ENCODE results near the gene LYRM4. TPM values are rescaled to one million over a fixed set of nuclear protein-coding genes. Genes with fewer than 3 reads are reported as not detected.

Gene LYRM4
- total and polyA plus RNA-seq, 2 experiments from 2014 or later = 51.0 to 62.0 TPM

DNA sequence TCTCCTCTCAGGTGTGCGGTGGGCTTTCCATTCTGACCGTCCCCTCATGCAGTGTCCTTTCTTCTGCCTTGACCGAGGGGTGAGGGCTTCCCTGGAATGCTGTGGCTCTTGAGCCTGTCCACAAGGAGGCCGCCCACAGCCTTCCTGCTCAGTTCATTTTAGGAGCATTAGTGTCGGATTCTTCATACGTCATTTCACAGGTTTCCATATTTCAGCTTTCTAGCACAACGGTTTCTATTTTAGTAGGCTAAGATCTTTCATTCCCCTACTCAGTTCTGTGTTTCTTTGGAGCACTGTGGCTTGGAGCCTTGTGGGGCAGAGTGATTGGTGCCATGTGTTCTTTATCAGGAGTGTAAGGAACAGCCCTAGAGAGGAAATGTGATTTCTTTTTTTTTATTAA is 170.1 kb downstream of the LYRM4 start (continued):
- TF ChIP-seq, protein P1, sequence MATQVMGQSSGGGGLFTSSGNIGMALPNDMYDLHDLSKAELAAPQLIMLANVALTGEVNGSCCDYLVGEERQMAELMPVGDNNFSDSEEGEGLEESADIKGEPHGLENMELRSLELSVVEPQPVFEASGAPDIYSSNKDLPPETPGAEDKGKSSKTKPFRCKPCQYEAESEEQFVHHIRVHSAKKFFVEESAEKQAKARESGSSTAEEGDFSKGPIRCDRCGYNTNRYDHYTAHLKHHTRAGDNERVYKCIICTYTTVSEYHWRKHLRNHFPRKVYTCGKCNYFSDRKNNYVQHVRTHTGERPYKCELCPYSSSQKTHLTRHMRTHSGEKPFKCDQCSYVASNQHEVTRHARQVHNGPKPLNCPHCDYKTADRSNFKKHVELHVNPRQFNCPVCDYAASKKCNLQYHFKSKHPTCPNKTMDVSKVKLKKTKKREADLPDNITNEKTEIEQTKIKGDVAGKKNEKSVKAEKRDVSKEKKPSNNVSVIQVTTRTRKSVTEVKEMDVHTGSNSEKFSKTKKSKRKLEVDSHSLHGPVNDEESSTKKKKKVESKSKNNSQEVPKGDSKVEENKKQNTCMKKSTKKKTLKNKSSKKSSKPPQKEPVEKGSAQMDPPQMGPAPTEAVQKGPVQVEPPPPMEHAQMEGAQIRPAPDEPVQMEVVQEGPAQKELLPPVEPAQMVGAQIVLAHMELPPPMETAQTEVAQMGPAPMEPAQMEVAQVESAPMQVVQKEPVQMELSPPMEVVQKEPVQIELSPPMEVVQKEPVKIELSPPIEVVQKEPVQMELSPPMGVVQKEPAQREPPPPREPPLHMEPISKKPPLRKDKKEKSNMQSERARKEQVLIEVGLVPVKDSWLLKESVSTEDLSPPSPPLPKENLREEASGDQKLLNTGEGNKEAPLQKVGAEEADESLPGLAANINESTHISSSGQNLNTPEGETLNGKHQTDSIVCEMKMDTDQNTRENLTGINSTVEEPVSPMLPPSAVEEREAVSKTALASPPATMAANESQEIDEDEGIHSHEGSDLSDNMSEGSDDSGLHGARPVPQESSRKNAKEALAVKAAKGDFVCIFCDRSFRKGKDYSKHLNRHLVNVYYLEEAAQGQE (IDR thresholded peaks at IDR 0.05; ENCODE audit: unreplicated experiment) = no peak
- TF ChIP-seq CREB1 (CRISPR knock-in tag; IDR thresholded peaks at IDR 0.05; ENCODE audit: low read depth) = no peak

DNA sequence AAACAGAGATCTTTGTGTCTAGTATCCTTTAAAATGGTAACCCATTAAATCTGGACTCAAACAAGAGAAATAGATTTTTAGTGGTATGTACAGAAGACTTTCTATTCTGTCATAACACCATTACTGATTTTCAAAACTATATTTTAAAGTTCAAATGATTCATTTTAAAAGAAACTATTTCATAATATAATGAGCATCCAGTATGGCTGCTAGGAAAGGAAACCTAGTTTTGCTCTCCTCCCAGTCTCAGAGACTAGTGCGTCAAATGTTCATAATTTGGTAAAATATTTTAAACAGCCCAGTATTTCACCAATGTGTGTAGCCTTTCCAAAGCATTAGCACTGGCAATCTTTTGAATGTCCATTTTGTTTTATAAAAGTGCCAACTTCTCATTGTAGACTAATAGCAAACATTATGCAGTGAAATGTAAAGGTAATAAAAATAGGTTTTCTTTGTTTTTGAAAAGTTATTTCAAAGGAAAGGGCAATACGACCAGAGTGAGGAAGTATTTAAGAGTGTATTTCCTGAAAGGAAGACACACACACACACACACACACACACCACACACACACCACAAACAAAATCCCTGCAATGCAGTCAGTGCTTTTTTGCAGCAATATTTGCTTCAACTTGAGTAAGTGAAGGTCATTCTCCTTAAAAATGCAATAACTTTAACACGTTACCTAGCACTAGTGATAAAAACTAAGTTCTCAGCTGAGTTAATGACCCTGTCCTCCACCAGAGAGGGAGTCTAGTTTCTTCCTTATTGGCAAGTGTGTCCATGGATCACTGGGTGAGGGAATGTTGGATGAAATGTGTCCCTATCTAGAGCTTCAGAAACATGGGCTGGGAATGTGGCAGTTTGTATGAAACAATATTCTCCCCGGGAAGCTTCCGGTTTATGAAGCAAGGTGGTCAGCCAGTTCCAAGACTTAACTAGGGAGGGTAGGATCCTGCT is 171.0 kb downstream of the LYRM4 start:
- no peak for DNase-seq (ENCODE audit: low spot score)
- peaks cover 8% of the 10 kb centered on the region for H3K4me1 Mint-ChIP-seq
- Histone ChIP-seq H3K4me2 (no peak overlapping the region), H3K9me2 (ENCODE audit: insufficient read depth) (no peaks in the 10 kb centered on the region), H3K4me1 (ENCODE audit: insufficient read depth) (peaks cover 11% of the 10 kb centered on the region; the same call in 1 of the 2 replicates), H3K4me3 (no peak overlapping the region), H4K20me1 (replicated peaks; ENCODE audit: insufficient read depth) (no peaks in the 10 kb centered on the region; the same call in 1 of the 2 replicates), H3F3A (replicated peaks; ENCODE audit: low read depth) (0 out of 2 replicates have a peak, but pooled peaks cover 3% of the 10 kb centered on the region), H3K79me2 (replicated peaks; ENCODE audit: insufficient read depth) (no peaks in the 10 kb centered on the region), H3K27ac (ENCODE audit: low read depth) (no peak overlapping the region), H3K27me3 (ENCODE audit: insufficient read depth) (peaks cover 40% of the 10 kb centered on the region), H2AFZ (no peak overlapping the region), H3K36me3 (ENCODE audit: insufficient read depth) (no peaks in the 10 kb centered on the region; the same call in 1 of the 2 replicates)
- no peak overlapping the region for H3K4me3 Mint-ChIP-seq
- H3K36me3 Mint-ChIP-seq (ENCODE audit: low read depth) = peaks cover 3% of the 10 kb centered on the region; the same call in 1 of the 3 replicates
- peaks cover 4% of the 10 kb centered on the region; the same call in 2 of the 3 replicates for H3K9me3 Mint-ChIP-seq
- ATAC-seq = no peak
- H3K27me3 Mint-ChIP-seq (ENCODE audit: insufficient read depth, low read depth, poor library complexity) = peaks cover 27% of the 10 kb centered on the region
- H3K27ac Mint-ChIP-seq = no peak overlapping the region
- TF ChIP-seq POLR2AphosphoS5 (IDR thresholded peaks at IDR 0.05; ENCODE audit: low read depth) (no peak), STAT1 (IDR thresholded peaks at IDR 0.05; ENCODE audit: unreplicated experiment) (no peak), ZNF331 (CRISPR knock-in tag; IDR thresholded peaks at IDR 0.05; ENCODE audit: low read depth) (no peak), EZH2phosphoT487 (IDR thresholded peaks at IDR 0.05; ENCODE audit: unreplicated experiment) (no peak), NANOG (IDR thresholded peaks at IDR 0.05; ENCODE audit: borderline replicate concordance) (no peak), CREB1 (CRISPR knock-in tag; IDR thresholded peaks at IDR 0.05; ENCODE audit: low read depth) (no peak), EZH2 (IDR thresholded peaks at IDR 0.05; ENCODE audit: low read depth, unreplicated experiment) (no peak)
- TF ChIP-seq, protein P2, sequence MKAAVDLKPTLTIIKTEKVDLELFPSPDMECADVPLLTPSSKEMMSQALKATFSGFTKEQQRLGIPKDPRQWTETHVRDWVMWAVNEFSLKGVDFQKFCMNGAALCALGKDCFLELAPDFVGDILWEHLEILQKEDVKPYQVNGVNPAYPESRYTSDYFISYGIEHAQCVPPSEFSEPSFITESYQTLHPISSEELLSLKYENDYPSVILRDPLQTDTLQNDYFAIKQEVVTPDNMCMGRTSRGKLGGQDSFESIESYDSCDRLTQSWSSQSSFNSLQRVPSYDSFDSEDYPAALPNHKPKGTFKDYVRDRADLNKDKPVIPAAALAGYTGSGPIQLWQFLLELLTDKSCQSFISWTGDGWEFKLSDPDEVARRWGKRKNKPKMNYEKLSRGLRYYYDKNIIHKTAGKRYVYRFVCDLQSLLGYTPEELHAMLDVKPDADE (IDR thresholded peaks at IDR 0.05) = no peak
- TF ChIP-seq, protein P3, sequence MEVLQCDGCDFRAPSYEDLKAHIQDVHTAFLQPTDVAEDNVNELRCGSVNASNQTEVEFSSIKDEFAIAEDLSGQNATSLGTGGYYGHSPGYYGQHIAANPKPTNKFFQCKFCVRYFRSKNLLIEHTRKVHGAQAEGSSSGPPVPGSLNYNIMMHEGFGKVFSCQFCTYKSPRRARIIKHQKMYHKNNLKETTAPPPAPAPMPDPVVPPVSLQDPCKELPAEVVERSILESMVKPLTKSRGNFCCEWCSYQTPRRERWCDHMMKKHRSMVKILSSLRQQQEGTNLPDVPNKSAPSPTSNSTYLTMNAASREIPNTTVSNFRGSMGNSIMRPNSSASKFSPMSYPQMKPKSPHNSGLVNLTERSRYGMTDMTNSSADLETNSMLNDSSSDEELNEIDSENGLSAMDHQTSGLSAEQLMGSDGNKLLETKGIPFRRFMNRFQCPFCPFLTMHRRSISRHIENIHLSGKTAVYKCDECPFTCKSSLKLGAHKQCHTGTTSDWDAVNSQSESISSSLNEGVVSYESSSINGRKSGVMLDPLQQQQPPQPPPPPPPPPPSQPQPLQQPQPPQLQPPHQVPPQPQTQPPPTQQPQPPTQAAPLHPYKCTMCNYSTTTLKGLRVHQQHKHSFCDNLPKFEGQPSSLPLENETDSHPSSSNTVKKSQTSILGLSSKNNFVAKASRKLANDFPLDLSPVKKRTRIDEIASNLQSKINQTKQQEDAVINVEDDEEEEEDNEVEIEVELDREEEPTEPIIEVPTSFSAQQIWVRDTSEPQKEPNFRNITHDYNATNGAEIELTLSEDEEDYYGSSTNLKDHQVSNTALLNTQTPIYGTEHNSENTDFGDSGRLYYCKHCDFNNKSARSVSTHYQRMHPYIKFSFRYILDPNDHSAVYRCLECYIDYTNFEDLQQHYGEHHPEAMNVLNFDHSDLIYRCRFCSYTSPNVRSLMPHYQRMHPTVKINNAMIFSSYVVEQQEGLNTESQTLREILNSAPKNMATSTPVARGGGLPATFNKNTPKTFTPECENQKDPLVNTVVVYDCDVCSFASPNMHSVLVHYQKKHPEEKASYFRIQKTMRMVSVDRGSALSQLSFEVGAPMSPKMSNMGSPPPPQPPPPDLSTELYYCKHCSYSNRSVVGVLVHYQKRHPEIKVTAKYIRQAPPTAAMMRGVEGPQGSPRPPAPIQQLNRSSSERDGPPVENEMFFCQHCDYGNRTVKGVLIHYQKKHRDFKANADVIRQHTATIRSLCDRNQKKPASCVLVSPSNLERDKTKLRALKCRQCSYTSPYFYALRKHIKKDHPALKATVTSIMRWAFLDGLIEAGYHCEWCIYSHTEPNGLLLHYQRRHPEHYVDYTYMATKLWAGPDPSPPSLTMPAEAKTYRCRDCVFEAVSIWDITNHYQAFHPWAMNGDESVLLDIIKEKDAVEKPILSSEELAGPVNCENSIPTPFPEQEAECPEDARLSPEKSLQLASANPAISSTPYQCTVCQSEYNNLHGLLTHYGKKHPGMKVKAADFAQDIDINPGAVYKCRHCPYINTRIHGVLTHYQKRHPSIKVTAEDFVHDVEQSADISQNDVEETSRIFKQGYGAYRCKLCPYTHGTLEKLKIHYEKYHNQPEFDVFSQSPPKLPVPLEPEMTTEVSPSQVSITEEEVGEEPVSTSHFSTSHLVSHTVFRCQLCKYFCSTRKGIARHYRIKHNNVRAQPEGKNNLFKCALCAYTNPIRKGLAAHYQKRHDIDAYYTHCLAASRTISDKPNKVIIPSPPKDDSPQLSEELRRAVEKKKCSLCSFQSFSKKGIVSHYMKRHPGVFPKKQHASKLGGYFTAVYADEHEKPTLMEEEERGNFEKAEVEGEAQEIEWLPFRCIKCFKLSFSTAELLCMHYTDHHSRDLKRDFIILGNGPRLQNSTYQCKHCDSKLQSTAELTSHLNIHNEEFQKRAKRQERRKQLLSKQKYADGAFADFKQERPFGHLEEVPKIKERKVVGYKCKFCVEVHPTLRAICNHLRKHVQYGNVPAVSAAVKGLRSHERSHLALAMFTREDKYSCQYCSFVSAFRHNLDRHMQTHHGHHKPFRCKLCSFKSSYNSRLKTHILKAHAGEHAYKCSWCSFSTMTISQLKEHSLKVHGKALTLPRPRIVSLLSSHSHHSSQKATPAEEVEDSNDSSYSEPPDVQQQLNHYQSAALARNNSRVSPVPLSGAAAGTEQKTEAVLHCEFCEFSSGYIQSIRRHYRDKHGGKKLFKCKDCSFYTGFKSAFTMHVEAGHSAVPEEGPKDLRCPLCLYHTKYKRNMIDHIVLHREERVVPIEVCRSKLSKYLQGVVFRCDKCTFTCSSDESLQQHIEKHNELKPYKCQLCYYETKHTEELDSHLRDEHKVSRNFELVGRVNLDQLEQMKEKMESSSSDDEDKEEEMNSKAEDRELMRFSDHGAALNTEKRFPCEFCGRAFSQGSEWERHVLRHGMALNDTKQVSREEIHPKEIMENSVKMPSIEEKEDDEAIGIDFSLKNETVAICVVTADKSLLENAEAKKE (CRISPR knock-in tag; IDR thresholded peaks at IDR 0.05) = no peak
